ENCODE measurements around the gene CDK8.
A peak's percentile ranks its signal among the peaks of the same experiment; 100 is the strongest.

The CDK8 gene

GRCh38 chr13:26221721-26222519, 32.0 kb upstream of the CDK8 start, which contains the start of gene RNF6:
Gene RNF6 (minus strand): TSS chr13:26222314. CDS start chr13:26219649, 2,665 bp downstream.
- Histone ChIP-seq H4K91ac (ENCODE audit: low read length) (peak within 1 kb of the TSS; percentile 97), H2BK15ac (ENCODE audit: low read depth, poor library complexity, severe bottlenecking) (peak within 1 kb of the TSS; percentile 93), H2BK12ac (ENCODE audit: low read length in 2 of 2) (peak within 1 kb of the TSS in 1 of 2 experiments; percentile 17), H3K79me1 (replicated peaks; ENCODE audit: low read length, poor library complexity, severe bottlenecking) (peaks cover 7% of the 10 kb centered on the region), H3K27me3 (ENCODE audit: control insufficient read depth in 1 of 2, insufficient read depth in 1 of 2, low read length in 2 of 2) (peaks cover 0 to 5% of the 10 kb centered on the region in 2 experiments), H3K4me2 (ENCODE audit: low read length, poor library complexity, severe bottlenecking) (peak within 1 kb of the TSS; percentile 67), H3K36me3 (ENCODE audit: control insufficient read depth in 1 of 2, insufficient read depth in 2 of 2, low read depth in 1 of 2, low read length in 2 of 2) (peaks cover 3 to 33% of the 10 kb centered on the region in 2 experiments), H2BK5ac (ENCODE audit: low read depth, low read length, poor library complexity, severe bottlenecking) (peak within 1 kb of the TSS; percentile 74), H2AK5ac (ENCODE audit: low read length, severe bottlenecking) (no peak within 1 kb of the TSS), H3K9ac (ENCODE audit: low read length) (peak within 1 kb of the TSS; percentile 98), H3K9me3 (ENCODE audit: control insufficient read depth, low read length) (no peaks in the 10 kb centered on the region), H3K23ac (ENCODE audit: low read length in 2 of 2) (peak within 1 kb of the TSS in 1 of 2 experiments; percentile 68), H4K8ac (ENCODE audit: low read length) (peak within 1 kb of the TSS; percentile 97), H3K18ac (ENCODE audit: low read depth in 1 of 2, low read length in 2 of 2) (peak within 1 kb of the TSS; percentile 98 to 99), H3K4ac (ENCODE audit: low read depth in 1 of 2, low read length in 2 of 2) (peak within 1 kb of the TSS; percentile 93 to 98), H3K14ac (ENCODE audit: low read length in 2 of 2) (peak within 1 kb of the TSS in 1 of 2 experiments; percentile 76), H2BK120ac (ENCODE audit: low read depth, low read length) (peak within 1 kb of the TSS; percentile 62), H3K4me3 (ENCODE audit: insufficient read depth in 1 of 2, low read depth in 1 of 2, low read length in 2 of 2) (peak within 1 kb of the TSS; percentile 87 to 93), H2AFZ (ENCODE audit: low read depth, low read length) (peak within 1 kb of the TSS; percentile 98), H3K4me1 (ENCODE audit: control insufficient read depth, insufficient read depth, low read depth, low read length) (peaks cover 3% of the 10 kb centered on the region), H3K27ac (ENCODE audit: low read length, poor library complexity, severe bottlenecking) (peak within 1 kb of the TSS; percentile 96)
- DNase-seq = peak; percentile 100
- WGBS = under 1% methylated on average over 64 of the region's 67 CpGs

- Histone ChIP-seq H3K14ac (ENCODE audit: low read length in 2 of 2) (peak overlapping the region in 1 of 2 experiments; percentile 30), H3K36me3 (ENCODE audit: control insufficient read depth in 1 of 2, insufficient read depth in 2 of 2, low read depth in 1 of 2, low read length in 2 of 2) (peaks cover 0 to 27% of the 10 kb centered on the region in 2 experiments), H3K27me3 (ENCODE audit: control insufficient read depth in 1 of 2, insufficient read depth in 1 of 2, low read length in 2 of 2) (peaks cover 0 to 7% of the 10 kb centered on the region in 2 experiments), H2BK120ac (ENCODE audit: low read depth, low read length) (no peak overlapping the region), H2BK12ac (ENCODE audit: low read length in 2 of 2) (no peak overlapping the region), H2AFZ (ENCODE audit: low read depth, low read length) (peak overlapping the region; percentile 55), H2BK15ac (ENCODE audit: low read depth, poor library complexity, severe bottlenecking) (no peak overlapping the region), H3K9ac (ENCODE audit: low read length) (peak overlapping the region; percentile 98), H3K9me3 (ENCODE audit: control insufficient read depth, low read length) (no peaks in the 10 kb centered on the region), H3K4me3 (ENCODE audit: insufficient read depth in 1 of 2, low read depth in 1 of 2, low read length in 2 of 2) (peak overlapping the region; percentile 87 to 93), H3K27ac (ENCODE audit: low read length, poor library complexity, severe bottlenecking) (peak overlapping the region; percentile 96), H3K4me2 (ENCODE audit: low read length, poor library complexity, severe bottlenecking) (peak overlapping the region; percentile 59), H3K4me1 (ENCODE audit: control insufficient read depth, insufficient read depth, low read depth, low read length) (peaks cover 3% of the 10 kb centered on the region), H4K91ac (ENCODE audit: low read length) (peak overlapping the region; percentile 29), H4K8ac (ENCODE audit: low read length) (peak overlapping the region; percentile 97), H3K4ac (ENCODE audit: low read depth in 1 of 2, low read length in 2 of 2) (peak overlapping the region; percentile 52 to 62), H3K79me1 (replicated peaks; ENCODE audit: low read length, poor library complexity, severe bottlenecking) (peaks cover 4% of the 10 kb centered on the region), H2AK5ac (ENCODE audit: low read length, severe bottlenecking) (no peak overlapping the region), H3K18ac (ENCODE audit: low read depth in 1 of 2, low read length in 2 of 2) (peak overlapping the region; percentile 98 to 99), H2BK5ac (ENCODE audit: low read depth, low read length, poor library complexity, severe bottlenecking) (peak overlapping the region; percentile 9), H3K23ac (ENCODE audit: low read length in 2 of 2) (no peak overlapping the region)
- 45% methylated on average over 16 of the region's 16 CpGs for WGBS
- no peak for DNase-seq
These were observed 31.3 kb upstream of the CDK8 start for GRCh38 chr13:26222520-26223046.

GRCh38 chr13:26225896-26226617, 27.9 kb upstream of the CDK8 start:
- Histone ChIP-seq H3K4me2 (ENCODE audit: low read length, poor library complexity, severe bottlenecking) (no peak overlapping the region), H4K8ac (ENCODE audit: low read length) (no peak overlapping the region), H2AFZ (ENCODE audit: low read depth, low read length) (no peak overlapping the region), H3K36me3 (ENCODE audit: control insufficient read depth in 1 of 2, insufficient read depth in 2 of 2, low read depth in 1 of 2, low read length in 2 of 2) (no peaks in the 10 kb centered on the region), H3K4ac (ENCODE audit: low read depth in 1 of 2, low read length in 2 of 2) (no peak overlapping the region), H3K79me1 (replicated peaks; ENCODE audit: low read length, poor library complexity, severe bottlenecking) (peaks cover 2% of the 10 kb centered on the region), H3K4me3 (ENCODE audit: insufficient read depth in 1 of 2, low read depth in 1 of 2, low read length in 2 of 2) (no peak overlapping the region), H3K23ac (ENCODE audit: low read length in 2 of 2) (no peak overlapping the region), H3K27me3 (ENCODE audit: control insufficient read depth in 1 of 2, insufficient read depth in 1 of 2, low read length in 2 of 2) (peaks cover 0 to 9% of the 10 kb centered on the region in 2 experiments), H2BK120ac (ENCODE audit: low read depth, low read length) (no peak overlapping the region), H3K14ac (ENCODE audit: low read length in 2 of 2) (no peak overlapping the region), H3K4me1 (ENCODE audit: control insufficient read depth, insufficient read depth, low read depth, low read length) (peaks cover 3% of the 10 kb centered on the region), H4K91ac (ENCODE audit: low read length) (no peak overlapping the region), H3K9ac (ENCODE audit: low read length) (no peak overlapping the region), H2BK5ac (ENCODE audit: low read depth, low read length, poor library complexity, severe bottlenecking) (no peak overlapping the region), H3K9me3 (ENCODE audit: control insufficient read depth, low read length) (no peaks in the 10 kb centered on the region), H2AK5ac (ENCODE audit: low read length, severe bottlenecking) (no peak overlapping the region), H3K27ac (ENCODE audit: low read length, poor library complexity, severe bottlenecking) (no peak overlapping the region), H2BK15ac (ENCODE audit: low read depth, poor library complexity, severe bottlenecking) (no peak overlapping the region), H3K18ac (ENCODE audit: low read depth in 1 of 2, low read length in 2 of 2) (no peak overlapping the region), H2BK12ac (ENCODE audit: low read length in 2 of 2) (no peak overlapping the region)
- 75% methylated on average over 7 of the region's 7 CpGs for WGBS
- no peak for DNase-seq

Measured in mesenchymal stem cell (in vitro differentiated cells and primary cell).